ENCODE results near the gene KRT72.

DNA sequence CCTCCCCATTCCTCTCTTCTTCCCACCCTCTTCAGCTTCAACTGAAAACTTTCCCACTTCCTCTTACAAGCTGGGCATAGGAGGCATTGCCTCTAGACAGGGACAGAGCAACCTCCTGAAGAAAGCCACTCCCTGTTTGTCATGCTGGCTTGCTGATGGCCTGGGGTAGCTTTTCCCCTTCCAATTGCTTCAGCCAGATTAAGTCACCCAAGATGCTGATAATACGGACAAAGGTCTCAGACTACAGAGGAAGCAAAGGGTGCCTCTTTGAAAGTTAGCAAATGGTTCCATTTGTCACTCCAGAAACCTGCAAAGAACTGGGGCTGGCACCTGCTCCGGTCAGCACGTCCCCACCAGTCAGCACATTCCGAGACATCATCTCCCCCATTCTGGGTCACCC is 44.7 kb upstream of the KRT72 start:
- TF ChIP-seq, protein P1, sequence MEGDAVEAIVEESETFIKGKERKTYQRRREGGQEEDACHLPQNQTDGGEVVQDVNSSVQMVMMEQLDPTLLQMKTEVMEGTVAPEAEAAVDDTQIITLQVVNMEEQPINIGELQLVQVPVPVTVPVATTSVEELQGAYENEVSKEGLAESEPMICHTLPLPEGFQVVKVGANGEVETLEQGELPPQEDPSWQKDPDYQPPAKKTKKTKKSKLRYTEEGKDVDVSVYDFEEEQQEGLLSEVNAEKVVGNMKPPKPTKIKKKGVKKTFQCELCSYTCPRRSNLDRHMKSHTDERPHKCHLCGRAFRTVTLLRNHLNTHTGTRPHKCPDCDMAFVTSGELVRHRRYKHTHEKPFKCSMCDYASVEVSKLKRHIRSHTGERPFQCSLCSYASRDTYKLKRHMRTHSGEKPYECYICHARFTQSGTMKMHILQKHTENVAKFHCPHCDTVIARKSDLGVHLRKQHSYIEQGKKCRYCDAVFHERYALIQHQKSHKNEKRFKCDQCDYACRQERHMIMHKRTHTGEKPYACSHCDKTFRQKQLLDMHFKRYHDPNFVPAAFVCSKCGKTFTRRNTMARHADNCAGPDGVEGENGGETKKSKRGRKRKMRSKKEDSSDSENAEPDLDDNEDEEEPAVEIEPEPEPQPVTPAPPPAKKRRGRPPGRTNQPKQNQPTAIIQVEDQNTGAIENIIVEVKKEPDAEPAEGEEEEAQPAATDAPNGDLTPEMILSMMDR (IDR thresholded peaks at IDR 0.05; ENCODE audit: insufficient read depth, low read length), result no peak
- TF ChIP-seq POLR2AphosphoS5 (IDR thresholded peaks at IDR 0.05; ENCODE audit: low read depth) (no peak), REST (IDR thresholded peaks at IDR 0.05; ENCODE audit: insufficient replicate concordance, low read depth) (no peak)
